Mesenchymal stem cell (in vitro differentiated cells and primary cell): Measurements from ENCODE around the gene FIGN.

ENCODE experiments used
- DNase-seq: peaks from one replicate; pipeline ENCODE4 v3.0.0-alpha.2; 2013
- H2AFZ ChIP-seq: one replicate; pipeline ENCODE4 v1.6.1; 2013; ENCODE audit warnings: low read depth, mild to moderate bottlenecking, control low read depth, inconsistent platforms, low read length, moderate library complexity
- H2AK5ac ChIP-seq: 2 replicates; pipeline ENCODE4 v1.6.1; 2013; ENCODE audit warnings: low read length, moderate library complexity, mild to moderate bottlenecking, inconsistent platforms; ENCODE audit not compliant: severe bottlenecking
- H2BK120ac ChIP-seq: one replicate; pipeline ENCODE4 v1.6.1; 2013; ENCODE audit warnings: low read depth, mild to moderate bottlenecking, inconsistent platforms, low read length, moderate library complexity
- H2BK12ac ChIP-seq, 2 experiments: one replicate each; pipeline ENCODE4 v1.6.1; 2013; ENCODE audit warnings: inconsistent platforms in 2 of 2, low read length in 2 of 2, mild to moderate bottlenecking in 2 of 2, moderate library complexity in 2 of 2, control low read depth in 1 of 2
- H2BK15ac ChIP-seq: one replicate; pipeline ENCODE4 v1.6.1; 2013; ENCODE audit warnings: mild to moderate bottlenecking, low read depth, inconsistent platforms; ENCODE audit not compliant: poor library complexity, severe bottlenecking
- H2BK5ac ChIP-seq: 2 replicates; pipeline ENCODE4 v1.6.1; 2013; ENCODE audit warnings: low read depth, mild to moderate bottlenecking, low read length, control low read depth, inconsistent platforms; ENCODE audit not compliant: poor library complexity, severe bottlenecking
- H3K14ac ChIP-seq, 2 experiments: one replicate each; pipeline ENCODE4 v1.6.1; 2013; ENCODE audit warnings: inconsistent platforms in 2 of 2, low read length in 2 of 2, control low read depth in 1 of 2, mild to moderate bottlenecking in 1 of 2, moderate library complexity in 1 of 2
- H3K18ac ChIP-seq, 2 experiments: one replicate each; pipeline ENCODE4 v1.6.1; 2013; ENCODE audit warnings: inconsistent platforms in 2 of 2, low read length in 2 of 2, control low read depth in 1 of 2, low read depth in 1 of 2, mild to moderate bottlenecking in 1 of 2
- H3K23ac ChIP-seq, 2 experiments: one replicate each; pipeline ENCODE4 v1.6.1; 2013; ENCODE audit warnings: inconsistent platforms in 2 of 2, low read length in 2 of 2, mild to moderate bottlenecking in 2 of 2, moderate library complexity in 2 of 2, control low read depth in 1 of 2
- H3K27ac ChIP-seq: 2 replicates; pipeline ENCODE4 v1.5.1; 2013; ENCODE audit warnings: mild to moderate bottlenecking, moderate library complexity, low read length, control low read depth, inconsistent platforms; ENCODE audit not compliant: poor library complexity, severe bottlenecking
- H3K27me3 ChIP-seq, 2 experiments: 2 replicates each; pipeline versions ENCODE4 v1.6.1 to v1.7.0; 2013; ENCODE audit warnings: low read length in 2 of 2, mild to moderate bottlenecking in 2 of 2, moderate library complexity in 2 of 2, control low read depth in 1 of 2, inconsistent platforms in 1 of 2; ENCODE audit not compliant: control insufficient read depth in 1 of 2, insufficient read depth in 1 of 2
- H3K36me3 ChIP-seq, 2 experiments: 2 replicates each; pipeline versions ENCODE4 v1.6.1 to v1.7.0; 2013; ENCODE audit warnings: low read length in 2 of 2, control low read depth in 1 of 2, inconsistent platforms in 1 of 2, low read depth in 1 of 2, mild to moderate bottlenecking in 1 of 2; ENCODE audit not compliant: insufficient read depth in 2 of 2, control insufficient read depth in 1 of 2
- H3K4ac ChIP-seq, 2 experiments: one replicate each; pipeline ENCODE4 v1.6.1; 2013; ENCODE audit warnings: inconsistent platforms in 2 of 2, low read length in 2 of 2, mild to moderate bottlenecking in 2 of 2, moderate library complexity in 2 of 2, control low read depth in 1 of 2, low read depth in 1 of 2
- H3K4me1 ChIP-seq: 2 replicates; pipeline ENCODE4 v1.6.1; 2013; ENCODE audit warnings: low read depth, low read length, control low read depth; ENCODE audit not compliant: control insufficient read depth, insufficient read depth
- H3K4me2 ChIP-seq: 2 replicates; pipeline ENCODE4 v1.6.1; 2013; ENCODE audit warnings: low read length, mild to moderate bottlenecking, inconsistent platforms; ENCODE audit not compliant: poor library complexity, severe bottlenecking
- H3K4me3 ChIP-seq, 2 experiments: 2 replicates each; pipeline versions ENCODE4 v1.5.1 to v1.7.0; 2013; ENCODE audit warnings: low read length in 2 of 2, mild to moderate bottlenecking in 2 of 2, control low read depth in 1 of 2, low read depth in 1 of 2; ENCODE audit not compliant: insufficient read depth in 1 of 2
- H3K79me1 ChIP-seq: replicated peaks from 2 replicates; pipeline ENCODE4 v1.6.1; 2013; ENCODE audit warnings: mild to moderate bottlenecking, control low read depth, low read length, inconsistent platforms; ENCODE audit not compliant: poor library complexity, severe bottlenecking
- H3K9ac ChIP-seq: 2 replicates; pipeline ENCODE4 v1.7.0; 2013; ENCODE audit warnings: mild to moderate bottlenecking, low read length, moderate library complexity
- H3K9me3 ChIP-seq: 2 replicates; pipeline ENCODE4 v1.7.0; 2013; ENCODE audit warnings: mild to moderate bottlenecking, low read length; ENCODE audit not compliant: control insufficient read depth
- H4K8ac ChIP-seq: one replicate; pipeline ENCODE4 v1.6.1; 2013; ENCODE audit warnings: inconsistent platforms, mild to moderate bottlenecking, low read length, moderate library complexity
- H4K91ac ChIP-seq: one replicate; pipeline ENCODE4 v1.6.1; 2013; ENCODE audit warnings: mild to moderate bottlenecking, low read length, inconsistent platforms
- WGBS: methylation state at CpG from one replicate; pipeline ENCODE4 v1.1.7; 2013; ENCODE audit warnings: mixed read lengths; 5-methylcytosine and 5-hydroxymethylcytosine counted together

FIGN gene

DNA sequence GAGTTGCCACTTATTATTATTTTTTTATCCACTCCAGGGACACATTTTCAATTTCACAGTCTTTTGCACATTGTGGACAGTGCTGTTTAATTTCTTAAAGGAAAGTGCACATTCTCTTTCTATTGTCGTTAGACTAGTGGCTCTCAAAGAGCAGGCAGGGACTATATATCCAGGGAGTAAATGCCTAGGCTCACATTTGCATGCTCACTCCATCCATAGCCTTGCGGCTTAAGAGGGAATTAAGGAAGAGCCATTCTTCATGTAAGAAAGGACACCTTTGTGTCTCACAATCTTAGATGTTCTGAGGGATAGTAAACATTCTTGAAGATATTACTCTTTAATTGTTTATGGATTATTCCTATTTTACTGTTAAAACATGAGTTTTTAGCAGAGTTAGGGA, 70.8 kb downstream of the FIGN start:
- Histone ChIP-seq H2BK5ac (peak overlapping the region; percentile 94), H3K79me1 (peaks cover 4% of the 10 kb centered on the region), H2AK5ac (peak overlapping the region; percentile 99), H3K4me1 (peaks cover 4% of the 10 kb centered on the region), H2AFZ (no peak overlapping the region), H3K4me2 (no peak overlapping the region), H2BK120ac (no peak overlapping the region), H3K9me3 (no peaks in the 10 kb centered on the region), H3K4ac (peak overlapping the region in 1 of 2 experiments; percentile 80), H3K36me3 (peaks cover 0 to 6% of the 10 kb centered on the region in 2 experiments), H2BK15ac (no peak overlapping the region), H2BK12ac (peak overlapping the region in 1 of 2 experiments; percentile 90), H3K27ac (peak overlapping the region; percentile 87), H3K27me3 (no peaks in the 10 kb centered on the region), H3K14ac (no peak overlapping the region), H3K9ac (no peak overlapping the region), H4K91ac (no peak overlapping the region), H3K18ac (peak overlapping the region; percentile 48 to 75), H4K8ac (no peak overlapping the region), H3K23ac (no peak overlapping the region), H3K4me3 (no peak overlapping the region)
- WGBS, result 33% methylated on average over 1 of the region's 2 CpGs
- DNase-seq, result no peak

DNA sequence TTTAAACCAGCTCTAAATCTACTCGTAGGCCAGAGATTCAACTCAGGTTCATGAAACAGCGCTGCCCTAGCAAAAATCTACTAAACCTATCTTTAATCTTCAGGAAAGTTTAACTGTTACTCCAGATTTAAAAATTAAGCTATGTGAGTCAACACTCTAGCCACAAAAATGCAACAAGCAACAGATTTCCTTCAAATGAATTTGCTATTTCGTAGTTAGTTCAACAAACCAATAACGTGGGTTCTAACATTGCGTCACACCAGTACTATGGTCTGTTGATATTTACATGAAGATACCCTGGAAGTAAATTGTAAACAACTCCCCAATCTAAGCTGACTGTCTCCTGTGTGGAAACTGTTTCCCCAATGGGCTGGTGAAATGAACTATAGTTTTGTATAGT, 71.2 kb downstream of the FIGN start:
- peak; percentile 94 for DNase-seq
- Histone ChIP-seq H3K4me3 (no peak overlapping the region), H4K8ac (no peak overlapping the region), H3K4ac (no peak overlapping the region), H3K4me1 (peaks cover 5% of the 10 kb centered on the region), H4K91ac (no peak overlapping the region), H2BK15ac (no peak overlapping the region), H3K9ac (no peak overlapping the region), H3K27ac (peak overlapping the region; percentile 87), H3K79me1 (peaks cover 7% of the 10 kb centered on the region), H2BK120ac (no peak overlapping the region), H3K18ac (no peak overlapping the region), H2AK5ac (no peak overlapping the region), H2AFZ (no peak overlapping the region), H3K9me3 (no peaks in the 10 kb centered on the region), H3K36me3 (peaks cover 0 to 6% of the 10 kb centered on the region in 2 experiments), H2BK12ac (no peak overlapping the region), H2BK5ac (no peak overlapping the region), H3K14ac (no peak overlapping the region), H3K23ac (no peak overlapping the region), H3K4me2 (no peak overlapping the region), H3K27me3 (no peaks in the 10 kb centered on the region)
- WGBS, result 51% methylated on average over 3 of the region's 5 CpGs

DNA sequence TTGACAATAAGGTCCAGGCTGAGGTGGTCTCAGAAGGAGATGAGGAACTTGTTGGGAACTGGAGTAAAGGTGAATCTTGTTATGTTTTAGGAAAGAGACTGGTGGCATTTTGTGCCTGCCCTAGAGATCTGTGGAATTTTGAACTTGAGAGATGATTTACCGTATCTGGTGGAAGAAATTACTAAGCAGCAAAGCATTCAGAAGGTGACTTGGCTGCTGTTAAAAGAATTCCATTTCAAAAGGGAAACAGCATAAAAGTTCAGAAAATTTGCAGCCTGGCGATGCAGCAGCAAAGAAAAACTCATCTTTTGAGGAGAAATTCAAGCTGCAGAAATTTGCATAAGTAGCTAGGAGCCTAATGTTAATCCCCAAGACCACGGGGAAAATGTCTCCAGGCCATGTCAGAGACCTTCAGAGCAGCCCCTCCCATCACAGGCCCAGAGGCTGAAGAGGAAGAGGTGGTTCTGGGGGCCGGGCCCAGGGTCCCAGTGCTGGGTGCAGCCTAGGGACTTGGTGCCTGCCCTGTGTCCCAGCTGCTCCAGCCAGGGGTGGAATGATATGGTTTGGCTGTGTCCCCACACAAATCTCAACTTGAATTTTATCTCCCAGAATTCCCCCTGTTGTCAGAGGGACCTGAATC, 73.5 kb downstream of the FIGN start:
- peak overlapping the region; percentile 33 to 52 for H3K18ac ChIP-seq
- DNase-seq, result no peak
- H2BK12ac ChIP-seq, result peak overlapping the region in 1 of 2 experiments; percentile 78
- no peak overlapping the region for H4K91ac ChIP-seq
- H3K23ac ChIP-seq, result no peak overlapping the region
- H3K14ac ChIP-seq, result peak overlapping the region in 1 of 2 experiments; percentile 46
- WGBS, result 37% methylated on average over 3 of the region's 4 CpGs
- no peaks in the 10 kb centered on the region for H3K27me3 ChIP-seq
- H2AK5ac ChIP-seq, result peak overlapping the region; percentile 95
- H3K4me1 ChIP-seq, result peaks cover 8% of the 10 kb centered on the region
- H3K27ac ChIP-seq, result peak overlapping the region; percentile 89
- no peak overlapping the region for H4K8ac ChIP-seq
- H3K4ac ChIP-seq, result no peak overlapping the region
- no peak overlapping the region for H2AFZ ChIP-seq
- peak overlapping the region; percentile 9 for H3K4me2 ChIP-seq
- H2BK5ac ChIP-seq, result peak overlapping the region; percentile 74
- H3K4me3 ChIP-seq, result no peak overlapping the region
- no peak overlapping the region for H3K9ac ChIP-seq
- H2BK15ac ChIP-seq, result no peak overlapping the region
- H3K79me1 ChIP-seq, result peaks cover 13% of the 10 kb centered on the region
- H3K9me3 ChIP-seq, result no peaks in the 10 kb centered on the region
- peak overlapping the region; percentile 19 for H2BK120ac ChIP-seq
- H3K36me3 ChIP-seq, result peaks cover 0 to 4% of the 10 kb centered on the region in 2 experiments

DNA sequence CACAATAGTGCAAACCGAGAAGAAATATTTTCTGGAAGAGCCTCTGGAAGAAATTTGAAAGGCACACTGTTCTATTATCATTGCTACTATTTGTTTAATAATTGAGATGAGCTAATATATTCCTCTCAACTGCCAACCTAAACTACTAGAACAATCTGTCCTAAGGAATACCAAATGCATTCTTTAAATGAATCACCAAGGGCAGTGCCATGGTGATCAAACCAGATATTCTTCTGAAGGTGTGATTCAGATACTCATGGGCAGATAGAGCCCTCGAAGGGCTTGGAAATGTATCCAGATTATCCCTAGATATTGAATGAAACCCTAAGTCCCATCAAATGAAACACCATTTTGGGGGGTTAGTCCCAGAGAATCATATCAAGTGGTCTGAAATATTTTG, 76.6 kb downstream of the FIGN start:
- Histone ChIP-seq H2AFZ (no peak overlapping the region), H2AK5ac (no peak overlapping the region), H3K4me1 (peaks cover 8% of the 10 kb centered on the region), H3K4ac (no peak overlapping the region), H2BK12ac (no peak overlapping the region), H3K23ac (no peak overlapping the region), H2BK15ac (no peak overlapping the region), H3K4me2 (no peak overlapping the region), H2BK120ac (no peak overlapping the region), H3K9ac (no peak overlapping the region), H4K91ac (no peak overlapping the region), H3K4me3 (no peak overlapping the region), H2BK5ac (no peak overlapping the region), H3K9me3 (no peaks in the 10 kb centered on the region), H3K14ac (no peak overlapping the region), H3K27me3 (no peaks in the 10 kb centered on the region), H3K79me1 (peaks cover 19% of the 10 kb centered on the region), H3K27ac (no peak overlapping the region), H3K36me3 (peaks cover 0 to 4% of the 10 kb centered on the region in 2 experiments), H4K8ac (no peak overlapping the region), H3K18ac (no peak overlapping the region)
- no peak for DNase-seq
- no CpG with 5 or more reads among the region's 2 CpGs for WGBS
